Measurements from ENCODE around the gene DUSP7.

GRCh38 chr3:52037291-52037690 is 19.1 kb downstream of the DUSP7 start:
- TF ChIP-seq SIN3A (IDR thresholded peaks at IDR 0.05; ENCODE audit: borderline replicate concordance, insufficient read depth, low read depth, low read length), result no peak
- TF ChIP-seq, protein P1, sequence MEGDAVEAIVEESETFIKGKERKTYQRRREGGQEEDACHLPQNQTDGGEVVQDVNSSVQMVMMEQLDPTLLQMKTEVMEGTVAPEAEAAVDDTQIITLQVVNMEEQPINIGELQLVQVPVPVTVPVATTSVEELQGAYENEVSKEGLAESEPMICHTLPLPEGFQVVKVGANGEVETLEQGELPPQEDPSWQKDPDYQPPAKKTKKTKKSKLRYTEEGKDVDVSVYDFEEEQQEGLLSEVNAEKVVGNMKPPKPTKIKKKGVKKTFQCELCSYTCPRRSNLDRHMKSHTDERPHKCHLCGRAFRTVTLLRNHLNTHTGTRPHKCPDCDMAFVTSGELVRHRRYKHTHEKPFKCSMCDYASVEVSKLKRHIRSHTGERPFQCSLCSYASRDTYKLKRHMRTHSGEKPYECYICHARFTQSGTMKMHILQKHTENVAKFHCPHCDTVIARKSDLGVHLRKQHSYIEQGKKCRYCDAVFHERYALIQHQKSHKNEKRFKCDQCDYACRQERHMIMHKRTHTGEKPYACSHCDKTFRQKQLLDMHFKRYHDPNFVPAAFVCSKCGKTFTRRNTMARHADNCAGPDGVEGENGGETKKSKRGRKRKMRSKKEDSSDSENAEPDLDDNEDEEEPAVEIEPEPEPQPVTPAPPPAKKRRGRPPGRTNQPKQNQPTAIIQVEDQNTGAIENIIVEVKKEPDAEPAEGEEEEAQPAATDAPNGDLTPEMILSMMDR (IDR thresholded peaks at IDR 0.05), result no peak
